Raji (cell line): Measurements from ENCODE around the gene EIF3B.

Experiments
- POLR2A ChIP-seq: IDR thresholded peaks from 2 replicates; pipeline ENCODE4 v1.6.1; 2011; ENCODE audit warnings: low read depth, low read length, control low read depth; ENCODE audit not compliant: insufficient read depth

Gene EIF3B

DNA sequence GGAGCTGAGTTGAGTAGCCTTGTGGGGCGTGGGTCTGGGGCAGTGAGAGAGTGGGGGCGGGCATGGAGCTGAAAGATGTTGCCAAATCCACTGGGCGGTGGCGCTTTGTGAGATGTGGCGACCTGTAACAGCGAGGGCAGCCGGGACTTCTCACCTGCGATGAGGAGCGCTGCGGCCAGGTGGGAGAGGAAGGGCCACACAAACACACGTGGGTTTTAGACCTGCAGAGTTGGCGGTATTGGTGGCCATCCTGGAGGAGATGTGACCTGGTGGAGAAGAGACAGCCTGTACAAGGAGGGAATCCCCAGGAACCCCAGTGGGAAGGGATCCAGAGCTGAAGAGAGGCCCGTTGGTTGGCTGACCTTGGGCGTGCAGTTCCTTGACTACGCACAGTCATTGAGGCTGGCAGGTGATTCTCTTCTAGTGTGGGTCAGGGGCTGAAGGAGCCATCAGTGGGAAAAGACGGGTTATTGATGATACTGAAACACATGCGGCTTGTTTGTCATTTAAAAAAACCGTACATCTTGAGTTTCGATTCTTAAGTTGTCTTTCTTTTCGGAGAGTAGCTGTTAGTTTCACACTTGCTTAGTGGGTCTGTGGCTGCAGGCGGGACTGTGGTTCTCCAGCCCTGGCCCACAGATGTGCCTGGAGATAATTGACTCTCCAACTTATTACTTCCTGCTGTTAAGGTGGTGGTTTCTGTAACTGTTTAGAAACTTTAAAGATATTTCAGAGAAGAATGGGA, 51.1 kb downstream of the EIF3B start:
- no peak for TF ChIP-seq POLR2A

DNA sequence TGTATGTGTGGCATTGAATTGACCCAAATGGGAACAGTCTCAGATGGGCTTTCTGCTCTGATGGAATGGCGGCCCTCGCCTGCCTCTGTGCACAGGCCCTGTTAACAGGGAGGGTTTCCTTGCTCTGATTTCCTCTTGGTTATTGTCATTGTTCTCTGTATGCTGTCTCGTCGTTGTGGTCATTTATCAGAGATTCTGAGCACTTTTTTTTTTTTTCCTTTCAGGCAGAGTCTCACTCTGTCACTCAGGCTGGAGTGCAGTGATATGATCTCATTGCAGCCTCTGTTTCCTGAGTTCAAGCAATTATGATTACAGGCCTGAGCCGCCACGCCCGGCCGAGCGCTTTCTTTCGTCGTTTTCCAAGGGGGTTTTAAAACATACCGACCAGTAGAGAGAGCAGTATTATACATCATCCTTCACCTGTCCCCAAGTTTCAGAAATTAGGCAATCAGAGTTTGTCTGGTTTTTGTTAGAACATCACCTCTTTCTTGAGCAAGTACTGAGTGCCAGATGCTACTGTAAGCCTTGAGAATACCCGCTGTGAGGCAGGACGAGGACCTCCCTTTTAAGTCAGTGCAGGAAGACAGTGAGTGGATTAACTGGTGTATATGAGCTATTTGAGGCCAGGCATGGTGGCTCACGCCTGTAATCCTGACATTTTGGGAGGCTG, 55.3 kb downstream of the EIF3B start:
- TF ChIP-seq POLR2A, result no peak

DNA sequence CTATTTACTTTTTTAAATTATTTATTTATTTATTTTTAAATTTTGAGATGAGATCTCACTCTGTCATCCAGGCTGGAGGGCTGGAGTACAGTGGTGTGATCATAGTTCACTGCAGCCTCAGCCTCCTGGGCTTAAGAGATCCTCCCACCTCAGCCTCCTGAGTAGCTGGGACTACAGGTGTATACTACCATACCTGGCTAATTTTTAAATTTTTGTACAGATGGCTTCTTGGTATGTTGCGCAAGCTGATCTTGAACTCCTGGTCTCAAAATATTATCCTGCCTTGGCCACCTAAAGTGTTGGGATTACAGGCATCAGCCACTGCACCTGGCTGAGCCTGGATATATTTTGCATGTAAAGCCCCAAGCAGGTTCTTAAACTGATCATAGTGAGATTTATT, 56.4 kb downstream of the EIF3B start:
- no peak for TF ChIP-seq POLR2A

DNA sequence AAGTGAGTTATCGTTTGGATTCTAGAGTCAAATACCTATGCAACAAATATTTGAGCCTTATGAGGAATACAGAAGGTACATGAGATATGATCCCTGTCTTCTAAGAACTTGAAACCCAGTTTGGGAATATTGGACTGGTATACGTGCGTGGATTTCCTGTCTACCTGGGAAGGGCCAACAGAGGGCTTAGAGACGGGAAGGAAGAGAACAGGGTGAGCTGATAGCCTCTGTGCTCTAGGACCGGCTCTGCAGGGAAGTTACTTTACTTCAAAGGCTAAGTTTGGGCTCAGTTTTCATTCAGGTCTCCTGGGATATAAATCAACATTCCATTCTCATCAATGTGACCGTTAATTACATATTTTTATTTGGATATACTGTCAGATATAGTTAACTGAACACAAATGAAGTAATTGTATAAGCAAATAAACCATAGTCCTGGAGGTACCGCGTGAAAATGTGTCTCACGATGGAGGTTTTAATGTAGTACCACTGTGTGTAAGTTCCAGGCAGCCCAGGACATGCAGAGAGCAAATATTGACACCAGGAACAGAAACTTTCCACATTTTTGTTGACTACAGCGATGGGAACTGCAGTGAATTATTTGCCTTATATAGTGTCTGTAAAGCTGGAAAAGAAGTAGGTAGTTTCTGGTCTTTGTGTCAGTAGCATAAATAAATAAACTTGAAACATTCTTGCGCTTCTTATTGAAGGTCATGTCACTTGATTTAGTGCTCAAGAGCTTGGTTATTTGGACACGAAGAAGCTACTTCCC, 57.4 kb downstream of the EIF3B start:
- TF ChIP-seq POLR2A, result no peak

DNA sequence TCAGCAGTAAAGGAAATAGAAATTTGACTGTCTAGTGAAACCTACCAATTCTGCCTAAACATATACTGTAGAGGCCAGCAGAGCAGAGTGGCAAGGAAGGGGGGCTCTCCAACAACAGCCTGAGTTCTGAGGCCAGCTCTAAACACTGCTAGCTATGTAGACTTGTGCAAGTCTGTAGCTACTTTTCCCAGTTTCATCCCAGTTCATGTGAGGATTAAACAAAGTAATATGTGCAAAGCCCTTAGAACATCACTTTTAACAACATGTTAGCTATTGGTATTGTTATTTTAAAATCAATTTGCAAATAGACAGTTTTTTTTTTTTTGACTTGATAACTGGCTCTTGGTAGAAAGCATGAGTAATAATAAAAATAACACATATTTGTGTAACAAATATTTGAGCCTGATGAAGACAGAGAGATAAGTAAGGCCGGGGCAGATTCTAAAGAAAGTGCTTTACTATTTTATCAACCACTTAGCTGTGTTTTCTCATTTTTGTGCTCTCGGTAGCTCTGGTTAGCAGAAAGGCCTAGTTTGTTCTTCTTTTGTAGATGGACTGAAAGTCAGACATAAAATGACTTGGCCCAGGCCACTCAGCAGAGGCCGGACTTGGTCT, 58.1 kb downstream of the EIF3B start:
- TF ChIP-seq POLR2A, result no peak

DNA sequence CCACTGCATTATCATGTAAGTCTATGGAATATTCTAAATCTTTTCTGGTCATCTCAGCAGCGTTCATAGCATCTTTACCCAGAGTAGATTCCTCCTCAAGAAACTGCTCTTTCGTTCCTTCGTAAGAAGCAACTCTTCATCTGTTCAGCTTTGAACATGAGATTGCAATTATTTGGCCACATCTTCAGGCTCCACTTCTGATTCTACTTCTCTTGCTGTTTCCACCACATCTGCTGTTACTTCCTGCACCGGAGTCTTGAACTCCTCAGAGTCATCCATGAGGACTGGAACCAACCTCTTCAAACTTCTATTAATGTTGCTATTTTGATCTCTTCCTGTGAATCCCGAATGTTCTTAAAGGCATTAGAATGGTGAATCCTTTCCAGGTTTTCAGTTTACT, 61.4 kb downstream of the EIF3B start:
- no peak for TF ChIP-seq POLR2A

DNA sequence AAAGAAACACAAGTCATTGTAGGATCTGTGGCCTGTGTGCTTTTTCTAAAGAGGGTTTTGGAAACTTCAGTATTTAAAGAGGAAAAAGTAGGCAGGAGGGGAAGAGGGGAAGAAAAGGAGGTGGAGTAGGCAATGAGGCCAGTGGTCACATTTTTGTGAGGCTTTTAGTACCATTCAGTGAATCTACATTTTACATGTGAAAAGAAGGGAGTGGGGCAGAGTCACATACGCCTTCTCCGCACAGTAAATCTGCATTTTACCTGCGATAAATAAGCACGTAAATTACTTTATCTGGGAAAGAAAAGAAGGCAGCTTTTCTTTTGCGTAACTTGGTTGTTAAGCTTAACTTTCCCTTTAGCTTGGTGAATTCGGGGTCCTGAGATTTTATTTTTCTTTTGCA, 62.0 kb downstream of the EIF3B start:
- no peak for TF ChIP-seq POLR2A

DNA sequence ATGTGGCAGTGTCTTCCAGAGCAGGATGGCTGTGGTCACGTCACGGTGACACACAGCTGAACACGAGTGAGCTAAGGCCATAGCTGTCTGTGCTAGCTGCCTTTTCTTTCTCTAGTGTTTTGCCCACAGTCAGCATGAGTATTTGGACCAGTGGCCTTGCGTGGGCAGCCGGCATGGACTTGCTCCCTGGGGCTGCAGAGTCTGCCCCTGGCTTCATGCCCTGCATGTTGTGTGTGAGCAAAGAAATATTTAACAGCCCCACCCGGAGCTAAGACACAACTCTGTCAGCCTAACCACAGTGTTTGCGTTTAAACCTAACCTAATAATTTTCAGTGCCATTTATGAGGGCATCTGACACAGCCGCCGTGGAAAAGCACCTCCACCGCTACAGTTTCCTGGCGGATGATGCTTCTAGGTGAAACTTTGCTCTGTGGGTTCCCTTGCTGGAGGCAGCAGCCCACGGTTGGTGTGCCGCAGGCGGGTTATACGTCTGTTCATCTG, 63.4 kb downstream of the EIF3B start:
- TF ChIP-seq POLR2A, result no peak

DNA sequence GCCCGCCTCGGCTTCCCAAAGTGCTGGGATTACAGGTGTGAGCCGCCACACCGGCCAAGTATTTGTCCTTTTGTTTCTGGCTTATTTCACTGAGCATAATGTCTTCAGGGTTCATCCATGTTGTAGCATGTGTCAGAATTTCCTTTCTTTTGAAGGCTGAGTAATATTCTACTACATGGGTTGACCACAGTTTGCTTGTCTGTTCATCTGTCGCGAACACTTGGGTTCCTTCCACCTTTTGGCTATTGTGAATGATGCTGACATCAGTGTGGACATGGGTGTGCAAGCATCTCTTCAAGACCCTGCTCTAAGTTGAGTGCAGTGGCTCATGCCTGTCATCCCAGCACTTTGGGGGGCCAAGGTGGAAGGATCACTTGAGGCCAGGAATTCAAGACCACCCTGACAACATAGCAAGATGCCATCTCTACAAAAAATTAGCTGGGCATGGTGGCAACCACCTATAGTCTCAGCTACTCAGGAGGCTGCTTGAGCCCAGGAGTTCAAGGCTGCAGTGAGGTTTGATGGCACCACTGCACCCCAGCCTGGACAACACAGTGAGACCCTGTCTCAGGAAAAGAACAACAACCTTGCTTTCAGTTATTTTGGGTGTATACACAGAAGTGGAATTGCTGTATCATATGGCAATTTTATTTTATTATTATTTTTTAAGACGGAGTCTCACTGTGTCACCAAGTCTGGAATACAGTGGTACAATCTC, 65.7 kb downstream of the EIF3B start:
- no peak for TF ChIP-seq POLR2A

DNA sequence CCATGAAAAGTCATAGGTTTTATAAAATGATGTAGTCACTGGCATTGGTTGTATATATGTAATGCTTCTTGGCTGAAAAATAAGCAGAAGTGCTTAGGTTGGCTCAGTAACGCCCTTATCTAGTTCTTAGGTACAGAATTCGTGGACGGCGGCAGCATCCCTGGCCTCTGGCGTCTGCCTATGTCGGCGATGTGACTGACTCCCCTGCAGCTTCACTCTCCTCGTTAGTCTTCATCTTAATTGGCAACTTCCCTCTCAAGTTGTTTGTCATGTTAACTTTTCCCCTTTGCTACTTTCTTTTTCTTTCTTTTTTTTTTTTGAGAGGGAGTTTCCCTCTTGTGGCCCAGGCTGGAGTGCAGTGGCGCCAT, 67.3 kb downstream of the EIF3B start:
- TF ChIP-seq POLR2A, result no peak

DNA sequence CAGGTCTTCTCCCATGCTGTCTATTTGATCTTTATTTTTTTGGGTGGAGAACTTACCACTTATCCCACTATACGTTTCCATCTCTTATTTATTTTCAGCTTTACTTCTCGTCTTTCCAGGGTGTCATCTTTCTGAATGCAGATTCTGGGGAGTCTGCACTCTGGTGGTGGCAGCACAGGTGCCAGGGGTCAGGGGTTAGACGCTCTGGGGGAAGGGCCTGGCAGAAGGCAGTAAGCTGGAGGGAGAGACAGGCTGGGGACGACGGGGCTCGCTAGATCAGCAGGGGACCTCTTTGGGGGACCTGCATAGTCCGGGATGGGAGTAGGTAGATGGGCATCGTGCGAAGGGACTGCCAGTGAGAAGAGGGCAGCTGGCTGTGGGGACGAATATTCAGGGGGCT, 71.1 kb downstream of the EIF3B start:
- TF ChIP-seq POLR2A, result no peak
